ENCODE measurements around the gene TPP2.

GRCh38 chr13:102693250-102693649 lies 96.5 kb downstream of the TPP2 start:
- no peak for TF ChIP-seq POLR2A (IDR thresholded peaks at IDR 0.05)
- TF ChIP-seq CTCF (IDR thresholded peaks at IDR 0.05): no peak

Measured in esophagus squamous epithelium (tissue), 4 donors.